Measurements from ENCODE around the gene ATP13A1.

The ATP13A1 gene

DNA sequence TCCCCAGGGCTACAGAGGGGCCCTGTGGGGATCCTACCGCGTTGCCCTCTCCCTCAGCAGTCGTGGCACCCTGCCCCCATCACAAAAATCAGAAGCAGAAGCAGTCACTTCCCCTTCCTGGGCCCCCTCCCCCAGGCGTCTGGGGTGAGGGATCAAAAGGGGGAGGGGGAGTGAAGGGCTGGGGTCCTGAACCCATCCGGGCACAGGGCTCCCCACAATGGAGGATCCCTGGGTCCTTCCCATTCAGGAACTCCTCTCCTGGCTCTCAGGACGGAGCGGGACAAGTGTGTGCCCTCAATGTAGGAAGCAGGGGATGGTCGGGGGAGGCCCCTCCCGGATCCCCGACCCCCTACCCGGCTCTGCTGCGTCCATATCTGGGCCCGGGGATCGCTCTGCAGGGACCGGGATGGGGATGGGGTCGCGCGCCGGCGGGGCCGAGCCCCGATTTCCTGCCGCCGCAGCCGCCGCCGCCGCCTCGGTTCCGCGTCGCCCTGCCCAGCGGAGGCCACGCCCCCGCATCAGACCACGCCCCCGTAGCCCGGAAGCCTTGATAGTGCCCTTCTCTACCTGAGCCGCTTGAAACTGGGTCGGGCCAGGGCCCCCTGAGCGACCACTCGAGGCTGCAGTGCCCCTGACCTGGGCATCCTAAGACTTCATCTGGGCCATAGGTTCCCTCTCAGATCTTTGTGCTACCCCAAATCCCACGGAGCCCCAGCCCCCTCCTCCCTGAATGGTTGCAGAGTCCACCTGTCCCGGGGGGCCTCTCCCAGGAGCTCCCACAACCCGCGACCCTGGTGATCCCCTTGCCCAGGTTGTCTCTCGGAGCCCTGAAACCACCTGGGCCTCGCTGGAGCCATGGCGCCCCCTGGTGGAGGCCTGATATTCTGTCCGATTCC is 20.1 kb downstream of the ATP13A1 start, which contains the start of gene GMIP:
GMIP (minus strand) TSS at position 500 of the 896 bp plus-strand sequence; CDS start at position 372, 128 bp downstream.
- DNase-seq (ENCODE audit: low read depth, low spot score) = no peak

- DNase-seq (ENCODE audit: low read depth, low spot score) = no peak
These were observed 20.8 kb downstream of the ATP13A1 start for GRCh38 chr19:19642506-19643157.

DNA sequence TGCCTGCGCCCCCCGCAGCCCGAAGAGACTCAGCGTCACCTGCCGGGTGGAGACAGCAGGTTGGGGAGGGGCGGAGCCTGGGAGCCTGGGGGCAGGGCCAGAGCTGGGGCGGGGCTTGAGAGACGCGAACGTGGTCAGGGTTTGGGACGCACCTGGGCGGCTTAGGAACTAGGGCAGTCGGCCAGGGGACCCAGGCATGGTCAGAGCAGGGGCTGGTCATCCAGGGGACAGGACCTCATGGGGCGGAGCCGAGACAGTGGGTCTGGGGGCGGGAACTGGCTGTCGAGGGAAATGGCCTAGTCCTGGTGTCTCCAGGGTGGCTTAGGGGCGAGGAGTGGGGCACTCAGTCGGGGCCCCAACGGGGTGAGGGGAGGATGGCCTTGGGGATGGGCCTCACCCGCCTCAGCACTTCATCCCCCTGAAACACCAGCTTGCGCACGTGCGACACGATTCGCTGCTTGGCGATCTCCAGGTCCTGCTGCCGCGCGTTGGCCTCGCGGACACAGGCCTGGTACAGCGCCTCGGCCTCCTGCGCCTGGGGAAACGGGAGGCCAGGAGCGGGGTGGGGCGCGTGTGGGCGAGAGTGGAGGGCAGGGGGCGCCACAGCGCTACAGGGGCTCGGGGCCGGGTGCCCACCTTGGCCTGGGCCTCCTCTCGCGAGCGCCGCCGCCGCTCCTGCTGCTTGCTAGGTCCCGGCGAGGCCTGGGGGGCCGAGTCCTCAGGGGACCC is 25.8 kb downstream of the ATP13A1 start:
- DNase-seq (ENCODE audit: low read depth, low spot score) = no peak

DNA sequence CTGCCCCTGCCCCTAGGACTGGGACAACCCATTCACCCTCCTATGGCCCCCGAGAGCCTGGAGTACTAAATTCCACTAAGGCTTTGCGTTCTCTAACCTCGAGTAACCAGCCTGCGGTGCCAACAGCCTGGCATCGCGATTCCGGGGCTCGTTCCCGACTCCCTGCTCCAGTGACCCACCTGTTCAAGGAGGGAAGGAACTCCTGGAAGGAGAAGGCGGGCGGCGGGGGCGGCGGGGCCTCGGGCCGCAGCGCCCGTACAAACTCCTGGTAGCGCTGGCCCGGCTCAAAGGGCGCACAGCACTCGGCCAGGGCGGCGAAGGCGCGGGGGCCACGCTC is 26.3 kb downstream of the ATP13A1 start:
- DNase-seq (ENCODE audit: low read depth, low spot score) = no peak

GRCh38 chr19:19636573-19637185 is 26.8 kb downstream of the ATP13A1 start:
- DNase-seq (ENCODE audit: low read depth, low spot score) = no peak

GRCh38 chr19:19635313-19635702 is 28.2 kb downstream of the ATP13A1 start:
- DNase-seq (ENCODE audit: low read depth, low spot score) = no peak

- no peak for DNase-seq (ENCODE audit: low read depth, low spot score)
These were observed 28.8 kb downstream of the ATP13A1 start for GRCh38 chr19:19634516-19635312.

DNA sequence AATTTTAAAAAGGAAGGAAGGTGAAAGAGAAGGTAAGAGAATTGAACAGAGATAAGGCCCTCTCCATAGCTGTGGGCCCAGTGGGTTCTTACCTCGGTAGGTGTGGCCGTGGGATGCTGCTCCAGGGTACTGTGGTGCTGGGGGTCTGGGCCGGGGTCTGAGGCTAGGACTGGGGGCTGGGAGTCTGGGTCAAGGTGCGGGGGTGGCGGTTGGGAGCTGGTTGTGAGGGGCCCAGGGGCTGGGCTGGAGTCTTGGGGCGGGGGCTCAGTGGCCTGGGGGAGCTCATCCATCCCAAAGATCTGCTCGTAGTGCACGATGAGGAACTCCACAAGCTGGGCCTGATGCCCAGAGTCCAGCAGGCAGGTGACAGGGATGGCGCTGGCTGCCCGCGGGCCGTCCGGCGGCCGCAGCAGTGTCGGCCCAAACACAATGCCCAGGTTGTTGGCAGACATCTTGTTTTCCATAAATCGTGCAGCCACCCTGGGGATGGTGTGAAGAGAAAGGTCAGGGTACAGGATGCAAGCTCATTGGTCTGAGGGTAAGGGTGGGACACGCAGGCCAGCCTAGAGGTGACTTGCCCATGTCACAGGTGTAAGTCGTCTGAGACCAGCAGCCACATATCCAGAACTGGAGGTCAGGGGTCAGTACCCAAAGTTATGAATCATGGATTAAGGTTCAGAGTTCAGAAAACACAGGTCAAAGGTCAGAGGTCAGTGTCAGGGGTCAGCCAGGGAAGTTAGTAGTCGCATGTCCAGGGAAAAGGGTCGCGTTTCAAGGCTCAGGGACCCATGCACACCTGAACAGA is 29.6 kb downstream of the ATP13A1 start:
- DNase-seq (ENCODE audit: low read depth, low spot score) = no peak

- no peak for DNase-seq (ENCODE audit: low read depth, low spot score)
These were observed 30.8 kb downstream of the ATP13A1 start for GRCh38 chr19:19632661-19633060.

GRCh38 chr19:19631346-19631745 is 32.1 kb downstream of the ATP13A1 start:
- no peak for DNase-seq (ENCODE audit: low read depth, low spot score)

DNA sequence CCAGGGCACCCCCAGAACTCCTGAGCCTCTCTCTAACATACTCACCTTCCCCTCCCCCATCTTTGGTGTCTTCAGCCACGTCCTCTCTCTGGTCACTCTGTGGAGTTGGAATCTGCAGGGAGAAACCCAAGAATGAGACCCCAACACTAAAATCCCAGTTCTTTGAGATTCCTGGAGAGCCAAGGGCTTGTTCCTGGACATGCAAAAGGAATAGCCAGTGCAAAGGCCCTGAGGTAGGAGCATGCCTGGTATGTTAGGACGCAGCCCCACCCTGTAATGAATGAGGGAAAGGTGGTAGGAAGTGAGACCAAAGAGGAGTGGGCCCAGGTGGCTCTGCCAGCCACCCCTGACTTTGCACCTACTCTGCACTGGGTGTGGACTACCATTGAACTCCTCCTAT is 33.0 kb downstream of the ATP13A1 start:
- no peak for DNase-seq (ENCODE audit: low read depth, low spot score)

- DNase-seq (ENCODE audit: low read depth, low spot score) = no peak
These were observed 33.4 kb downstream of the ATP13A1 start for GRCh38 chr19:19630062-19630414.

DNA sequence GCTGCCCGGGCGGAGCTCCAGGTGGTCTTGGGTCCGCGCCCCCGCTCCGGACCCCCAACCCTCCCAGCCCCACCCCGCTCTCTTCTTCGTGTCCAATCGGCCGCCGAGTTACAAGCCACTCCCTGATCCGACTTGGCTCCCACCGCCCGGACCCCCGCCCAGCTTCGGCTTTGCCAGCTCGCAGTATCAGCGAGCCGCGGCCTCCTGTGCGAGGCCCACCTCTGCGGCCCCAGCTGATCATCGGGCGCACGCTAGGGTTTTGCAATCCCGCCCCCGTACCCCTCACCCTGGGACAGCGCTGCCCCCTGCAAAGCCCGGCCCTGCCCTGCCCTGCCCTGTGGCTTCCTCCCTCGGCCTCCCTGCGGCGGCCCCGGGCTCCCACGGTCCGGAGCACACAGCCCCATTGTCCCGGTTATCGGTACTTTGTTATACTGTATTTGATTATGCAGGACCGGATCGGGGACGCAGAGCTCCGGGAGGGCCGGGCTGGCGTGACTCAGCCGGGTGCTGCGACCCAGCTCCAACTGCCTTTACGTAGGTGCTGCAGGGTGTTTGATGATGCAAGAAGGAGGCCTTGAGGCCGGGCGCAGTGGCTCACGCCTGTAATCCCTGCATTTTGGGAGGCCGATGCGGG is 34.9 kb downstream of the ATP13A1 start:
- DNase-seq (ENCODE audit: low read depth, low spot score) = no peak

DNA sequence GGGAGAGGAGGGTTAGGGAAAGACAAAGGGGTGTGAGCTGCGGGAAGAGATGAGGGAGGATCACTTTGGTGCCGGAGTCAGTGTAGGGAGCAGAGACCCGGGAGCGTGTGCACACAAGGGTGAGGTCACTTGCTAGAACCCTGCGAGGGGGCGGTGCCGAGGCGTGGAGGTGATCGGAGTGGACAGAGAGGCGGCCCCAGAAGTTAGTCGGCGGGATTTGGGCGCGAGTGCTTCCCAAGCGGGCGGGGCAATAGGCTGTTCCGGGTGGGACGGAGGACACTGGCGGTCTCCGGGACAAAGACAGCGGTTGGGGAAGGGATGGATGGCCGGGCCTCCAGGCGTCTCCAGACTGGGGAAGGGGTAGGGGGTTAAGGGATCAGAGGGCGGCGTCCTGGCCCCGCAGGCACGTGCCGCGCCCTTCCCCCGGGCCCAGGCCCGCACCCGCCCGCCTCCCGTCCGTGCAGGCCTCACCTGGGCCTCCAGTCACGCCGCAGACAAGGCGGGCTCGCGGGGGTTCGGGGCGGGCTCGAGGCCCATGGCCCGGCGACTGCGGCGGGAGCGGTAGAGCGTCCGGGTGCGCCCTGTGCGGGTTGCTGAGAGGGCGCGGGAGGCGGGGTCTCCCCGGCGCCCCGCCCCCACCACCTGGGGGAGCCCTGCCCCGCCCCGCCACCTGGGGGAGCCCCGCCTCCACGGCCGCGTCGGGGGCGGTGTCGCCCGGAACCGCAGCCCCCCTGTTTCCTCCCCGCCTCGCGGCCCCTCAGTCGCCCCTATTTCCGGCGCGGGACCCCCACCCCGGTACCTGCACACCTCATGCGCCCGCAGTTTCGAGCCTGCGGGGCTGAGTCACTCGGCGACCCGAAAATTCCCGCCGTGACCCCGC is 35.6 kb downstream of the ATP13A1 start, which contains the start of gene LPAR2:
LPAR2 (minus strand) TSS at position 600 of the 880 bp plus-strand sequence. CDS start 945 bp downstream, outside the sequence.
- no peak for DNase-seq (ENCODE audit: low read depth, low spot score)

GRCh38 chr19:19626516-19627472 is 36.7 kb downstream of the ATP13A1 start:
- no peak for DNase-seq (ENCODE audit: low read depth, low spot score)

GRCh38 chr19:19624032-19624570 is 39.4 kb downstream of the ATP13A1 start:
- no peak for DNase-seq (ENCODE audit: low read depth, low spot score)

DNA sequence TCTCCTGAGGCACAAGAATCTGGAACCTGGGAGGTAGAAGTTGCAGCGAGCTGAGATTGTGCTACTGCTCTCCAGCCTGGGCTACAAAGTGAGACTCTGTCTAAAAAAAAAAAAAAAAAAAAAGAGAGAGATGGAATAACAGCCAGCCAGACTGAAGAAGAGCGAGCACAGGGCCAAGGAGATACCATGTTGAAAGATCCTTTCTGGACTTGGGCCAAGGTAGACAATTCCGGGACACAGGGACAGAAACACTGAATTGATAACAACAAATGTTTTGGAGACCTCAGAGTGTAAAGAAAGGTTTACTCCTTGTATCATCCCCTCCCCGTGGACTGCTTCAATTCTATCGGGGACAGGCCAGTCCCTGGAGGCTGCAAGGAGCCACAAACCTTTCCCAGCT is 40.1 kb downstream of the ATP13A1 start:
- no peak for DNase-seq (ENCODE audit: low read depth, low spot score)

Measured in smooth muscle cell of the brain vasculature (primary cell).